ENCODE results near the gene GAK.

GAK gene

GRCh38 chr4:866068-866760 is 65.9 kb downstream of the GAK start:
- Mint-ChIP-seq H3K4me1 (ENCODE audit: low read depth) (peaks cover 2% of the 10 kb centered on the region), H3K27ac (peak overlapping the region; percentile 26), H3K27me3 (no peaks in the 10 kb centered on the region), H3K9me3 (no peaks in the 10 kb centered on the region), H3K36me3 (ENCODE audit: low read depth) (peaks cover 91% of the 10 kb centered on the region), H3K4me3 (no peak overlapping the region)
- DNase-seq, result no peak

- Mint-ChIP-seq H3K27ac (no peak overlapping the region), H3K4me1 (ENCODE audit: low read depth) (peaks cover 2% of the 10 kb centered on the region), H3K36me3 (ENCODE audit: low read depth) (peaks cover 90% of the 10 kb centered on the region), H3K4me3 (no peak overlapping the region), H3K27me3 (no peaks in the 10 kb centered on the region), H3K9me3 (no peaks in the 10 kb centered on the region)
- DNase-seq, result no peak
Measured at GRCh38 chr4:865572-865971, 66.5 kb downstream of the GAK start.

- no peaks in the 10 kb centered on the region for H3K27me3 Mint-ChIP-seq
- no peak for DNase-seq
- H3K36me3 Mint-ChIP-seq (ENCODE audit: low read depth), result peaks cover 89% of the 10 kb centered on the region
- peaks cover 2% of the 10 kb centered on the region for H3K4me1 Mint-ChIP-seq (ENCODE audit: low read depth)
- H3K4me3 Mint-ChIP-seq, result no peak overlapping the region
- no peak overlapping the region for H3K27ac Mint-ChIP-seq
- no peaks in the 10 kb centered on the region for H3K9me3 Mint-ChIP-seq
Measured at GRCh38 chr4:865121-865465, 67.0 kb downstream of the GAK start.

- no peaks in the 10 kb centered on the region for H3K27me3 Mint-ChIP-seq
- no peak for DNase-seq
- H3K4me3 Mint-ChIP-seq, result no peak overlapping the region
- peaks cover 2% of the 10 kb centered on the region for H3K4me1 Mint-ChIP-seq (ENCODE audit: low read depth)
- H3K36me3 Mint-ChIP-seq (ENCODE audit: low read depth), result peaks cover 89% of the 10 kb centered on the region
- no peaks in the 10 kb centered on the region for H3K9me3 Mint-ChIP-seq
- no peak overlapping the region for H3K27ac Mint-ChIP-seq
Measured at GRCh38 chr4:864456-865120, 67.5 kb downstream of the GAK start.

GRCh38 chr4:860561-860960 is 71.6 kb downstream of the GAK start:
- Mint-ChIP-seq H3K27ac (no peak overlapping the region), H3K9me3 (no peaks in the 10 kb centered on the region), H3K27me3 (no peaks in the 10 kb centered on the region), H3K36me3 (ENCODE audit: low read depth) (peaks cover 96% of the 10 kb centered on the region), H3K4me3 (no peak overlapping the region), H3K4me1 (ENCODE audit: low read depth) (peaks cover 9% of the 10 kb centered on the region)
- DNase-seq, result no peak

DNA sequence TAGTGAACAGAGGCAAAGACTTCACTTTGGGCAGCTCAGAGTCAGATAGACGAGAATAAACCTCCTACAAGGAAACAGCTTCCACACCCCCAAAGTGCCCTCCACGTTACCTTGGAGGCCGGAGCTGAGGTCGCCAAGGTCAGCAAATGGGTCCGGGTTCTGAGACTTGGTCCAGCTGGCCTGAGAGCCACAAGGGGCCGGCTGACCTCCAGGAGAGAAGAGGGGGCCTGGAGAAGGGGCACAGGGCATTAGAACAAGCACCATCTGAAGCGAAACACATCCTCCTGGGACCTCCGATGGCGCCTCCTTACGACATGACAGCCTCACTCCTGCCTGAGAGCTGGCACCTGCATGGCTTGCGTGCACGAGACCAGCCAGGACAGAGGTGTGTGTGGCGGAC is 72.6 kb downstream of the GAK start:
- H3K27me3 Mint-ChIP-seq, result no peaks in the 10 kb centered on the region
- no peaks in the 10 kb centered on the region for H3K9me3 Mint-ChIP-seq
- H3K4me1 Mint-ChIP-seq (ENCODE audit: low read depth), result peaks cover 9% of the 10 kb centered on the region
- DNase-seq, result no peak
- no peak overlapping the region for H3K4me3 Mint-ChIP-seq
- no peak overlapping the region for H3K27ac Mint-ChIP-seq
- H3K36me3 Mint-ChIP-seq (ENCODE audit: low read depth), result peaks cover 96% of the 10 kb centered on the region

- Mint-ChIP-seq H3K4me1 (ENCODE audit: low read depth) (peaks cover 9% of the 10 kb centered on the region), H3K27ac (no peak overlapping the region), H3K27me3 (no peaks in the 10 kb centered on the region), H3K9me3 (no peaks in the 10 kb centered on the region), H3K4me3 (no peak overlapping the region), H3K36me3 (ENCODE audit: low read depth) (peaks cover 96% of the 10 kb centered on the region)
- no peak for DNase-seq
Measured at GRCh38 chr4:858831-859451, 73.2 kb downstream of the GAK start.

DNA sequence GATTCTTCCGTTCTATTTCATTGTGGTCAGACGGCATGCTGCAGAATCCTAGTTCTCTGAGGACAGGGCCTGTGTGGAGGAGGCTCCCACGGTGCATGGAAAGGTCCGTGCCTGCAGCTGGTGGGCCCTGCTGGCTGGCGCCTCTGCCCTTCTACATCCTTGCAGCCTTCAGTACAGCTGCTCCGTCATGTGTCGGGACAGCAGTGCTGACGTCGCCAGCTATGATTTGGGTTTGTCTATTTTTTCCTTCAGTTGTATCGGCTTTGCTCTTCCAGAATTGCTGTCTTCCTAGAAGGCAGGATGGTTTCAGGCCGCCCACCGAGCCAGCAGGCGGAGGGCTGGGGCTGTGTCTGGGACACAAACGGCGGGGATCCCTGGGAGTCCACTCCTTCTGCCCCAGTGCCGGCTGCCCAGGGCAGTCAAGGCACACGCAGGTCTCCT is 74.1 kb downstream of the GAK start:
- Mint-ChIP-seq H3K4me3 (no peak overlapping the region), H3K9me3 (no peaks in the 10 kb centered on the region), H3K27me3 (no peaks in the 10 kb centered on the region), H3K27ac (no peak overlapping the region), H3K36me3 (ENCODE audit: low read depth) (peaks cover 94% of the 10 kb centered on the region), H3K4me1 (ENCODE audit: low read depth) (peaks cover 9% of the 10 kb centered on the region)
- DNase-seq, result no peak

DNA sequence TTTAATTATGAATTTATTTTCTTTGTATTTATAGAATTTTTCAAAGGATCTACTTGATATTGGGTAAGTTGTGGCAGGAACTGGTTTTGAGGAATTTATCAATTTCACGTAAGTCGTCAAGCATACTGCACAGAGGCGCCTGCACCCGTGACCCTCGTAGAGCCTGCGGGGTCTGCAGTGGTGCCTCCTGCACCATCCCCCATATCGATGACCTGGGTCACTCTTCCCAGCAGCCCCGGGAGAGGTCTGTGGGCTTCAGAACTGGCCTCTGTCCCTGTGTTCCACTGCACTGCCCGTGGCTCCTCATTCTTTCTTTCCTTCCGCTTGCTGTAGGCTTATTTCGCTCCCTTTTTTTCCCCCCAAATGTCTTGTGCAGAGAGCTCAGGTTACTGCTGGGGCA is 74.7 kb downstream of the GAK start:
- Mint-ChIP-seq H3K9me3 (no peaks in the 10 kb centered on the region), H3K27me3 (no peaks in the 10 kb centered on the region), H3K4me3 (no peak overlapping the region), H3K36me3 (ENCODE audit: low read depth) (peaks cover 94% of the 10 kb centered on the region), H3K27ac (peak overlapping the region; percentile 61), H3K4me1 (ENCODE audit: low read depth) (peaks cover 9% of the 10 kb centered on the region)
- no peak for DNase-seq

DNA sequence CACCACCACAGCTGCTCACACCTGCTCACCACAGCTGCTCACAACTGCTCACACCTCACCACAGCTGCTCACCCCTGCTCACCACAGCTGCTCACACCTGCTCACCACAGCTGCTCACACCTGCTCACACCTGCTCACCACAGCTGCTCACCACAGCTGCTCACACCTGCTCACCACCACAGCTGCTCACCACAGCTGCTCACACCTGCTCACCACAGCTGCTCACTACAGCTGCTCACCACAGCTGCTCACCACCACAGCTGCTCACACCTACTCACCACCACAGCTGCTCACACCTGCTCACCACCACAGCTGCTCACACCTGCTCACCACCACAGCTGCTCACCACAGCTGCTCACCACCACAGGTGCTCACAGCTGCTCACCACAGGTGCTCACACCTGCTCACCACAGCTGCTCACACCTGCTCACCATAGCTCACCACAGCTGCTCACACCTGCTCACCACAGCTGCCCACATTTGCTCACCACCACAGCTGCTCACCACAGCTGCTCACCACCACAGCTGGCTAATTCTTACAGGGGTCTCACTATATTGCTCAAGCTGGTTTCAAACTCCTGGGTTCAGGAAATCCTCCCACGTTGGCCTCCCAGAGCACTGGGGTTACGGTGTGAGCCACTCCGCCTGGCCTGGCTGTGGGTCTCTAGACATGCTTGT is 75.8 kb downstream of the GAK start:
- H3K4me1 Mint-ChIP-seq (ENCODE audit: low read depth), result peaks cover 9% of the 10 kb centered on the region
- H3K4me3 Mint-ChIP-seq, result no peak overlapping the region
- peak overlapping the region; percentile 88 for H3K27ac Mint-ChIP-seq
- peaks cover 95% of the 10 kb centered on the region for H3K36me3 Mint-ChIP-seq (ENCODE audit: low read depth)
- no peaks in the 10 kb centered on the region for H3K27me3 Mint-ChIP-seq
- no peaks in the 10 kb centered on the region for H3K9me3 Mint-ChIP-seq
- DNase-seq, result no peak

DNA sequence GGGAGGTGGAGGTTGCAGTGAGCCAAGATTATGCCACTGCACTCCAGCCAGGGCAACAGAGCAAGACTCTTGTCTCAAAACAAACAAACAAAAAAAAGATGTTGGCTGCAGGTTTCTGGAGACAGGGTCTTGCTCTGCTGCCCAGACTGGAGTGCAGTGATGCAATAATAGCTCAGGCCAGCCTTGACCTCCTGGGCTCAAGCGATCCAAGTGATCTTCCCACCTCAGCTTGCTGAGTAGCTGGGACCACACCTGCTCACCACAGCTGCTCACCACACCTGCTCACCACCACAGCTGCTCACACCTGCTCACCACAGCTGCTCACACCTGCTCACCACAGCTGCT is 76.3 kb downstream of the GAK start:
- DNase-seq, result no peak
- H3K36me3 Mint-ChIP-seq (ENCODE audit: low read depth), result peaks cover 95% of the 10 kb centered on the region

DNA sequence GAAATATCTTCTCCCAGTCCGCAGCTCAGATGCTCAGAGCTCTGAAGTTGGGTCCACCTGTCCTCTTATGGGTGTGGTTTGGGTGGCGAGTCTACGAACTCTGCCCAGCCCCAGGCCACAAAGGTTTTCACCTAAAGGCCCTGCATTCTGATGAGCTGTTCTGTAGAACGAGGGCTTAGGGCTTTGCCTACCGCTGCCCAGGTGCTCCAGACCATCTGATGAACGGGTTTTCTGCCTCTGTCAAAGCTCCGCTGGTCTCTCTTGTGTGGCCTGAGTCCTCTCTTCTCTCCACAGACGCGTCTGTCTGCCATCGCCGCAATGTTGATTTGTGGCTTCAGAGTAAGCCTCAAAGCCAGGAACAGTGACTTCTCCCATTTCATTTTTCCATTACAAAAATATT is 77.8 kb downstream of the GAK start:
- Mint-ChIP-seq H3K27me3 (no peaks in the 10 kb centered on the region), H3K4me3 (no peak overlapping the region), H3K9me3 (no peaks in the 10 kb centered on the region), H3K4me1 (ENCODE audit: low read depth) (peaks cover 9% of the 10 kb centered on the region), H3K27ac (no peak overlapping the region), H3K36me3 (ENCODE audit: low read depth) (peaks cover 90% of the 10 kb centered on the region)
- DNase-seq, result no peak

More for the DNA sequence above, 76.3 kb downstream of the GAK start:
- H3K4me3 Mint-ChIP-seq, result no peak overlapping the region
- no peaks in the 10 kb centered on the region for H3K27me3 Mint-ChIP-seq
- H3K4me1 Mint-ChIP-seq (ENCODE audit: low read depth), result peaks cover 9% of the 10 kb centered on the region
- peak overlapping the region; percentile 88 for H3K27ac Mint-ChIP-seq
- no peaks in the 10 kb centered on the region for H3K9me3 Mint-ChIP-seq

- H3K9me3 Mint-ChIP-seq, result no peaks in the 10 kb centered on the region
- no peak overlapping the region for H3K27ac Mint-ChIP-seq
- H3K4me1 Mint-ChIP-seq (ENCODE audit: low read depth), result peaks cover 9% of the 10 kb centered on the region
- peaks cover 89% of the 10 kb centered on the region for H3K36me3 Mint-ChIP-seq (ENCODE audit: low read depth)
- H3K4me3 Mint-ChIP-seq, result no peak overlapping the region
- H3K27me3 Mint-ChIP-seq, result no peaks in the 10 kb centered on the region
- no peak for DNase-seq
Measured at GRCh38 chr4:853416-853781, 78.7 kb downstream of the GAK start.

GRCh38 chr4:851701-852430 is 80.2 kb downstream of the GAK start:
- no peak overlapping the region for H3K27ac Mint-ChIP-seq
- DNase-seq, result no peak
- H3K4me1 Mint-ChIP-seq (ENCODE audit: low read depth), result peaks cover 6% of the 10 kb centered on the region
- no peak overlapping the region for H3K4me3 Mint-ChIP-seq
- no peaks in the 10 kb centered on the region for H3K9me3 Mint-ChIP-seq
- peaks cover 85% of the 10 kb centered on the region for H3K36me3 Mint-ChIP-seq (ENCODE audit: low read depth)
- no peaks in the 10 kb centered on the region for H3K27me3 Mint-ChIP-seq
